ENCODE results near the gene BNC2. TPM values are rescaled to one million over a fixed set of nuclear protein-coding genes. Genes with fewer than 3 reads are reported as not detected.

BNC2 gene
- total RNA-seq, 4 donors from 2014 or later = 17.2 to 26.7 (median 20.1) TPM

DNA sequence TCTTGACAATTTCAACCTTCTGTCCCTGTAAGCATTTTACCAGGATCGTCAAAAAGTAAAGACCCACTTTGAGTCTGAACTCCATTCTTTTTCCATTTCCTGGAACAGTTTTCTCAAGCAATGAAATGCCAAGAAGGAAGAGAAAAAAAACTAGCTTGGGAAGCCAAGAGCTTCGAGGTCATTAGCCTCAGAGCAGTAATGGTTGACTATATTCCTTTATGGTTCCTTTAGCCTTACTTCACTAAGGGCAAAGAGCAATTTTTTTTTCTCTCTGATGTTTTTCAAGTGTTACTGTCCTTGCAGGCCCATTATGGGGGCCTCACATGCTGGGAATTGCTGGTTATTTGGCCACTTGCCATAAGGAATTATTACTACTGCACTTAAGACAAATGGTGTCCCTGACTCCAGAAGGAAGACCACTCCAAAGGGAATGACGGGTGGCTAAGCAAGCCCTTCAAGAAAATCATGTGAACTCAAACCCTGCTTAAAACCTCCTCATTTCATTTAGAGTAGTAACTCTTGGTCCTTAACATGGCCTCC lies 37.1 kb downstream of the BNC2 start:
- TF ChIP-seq, protein P1, sequence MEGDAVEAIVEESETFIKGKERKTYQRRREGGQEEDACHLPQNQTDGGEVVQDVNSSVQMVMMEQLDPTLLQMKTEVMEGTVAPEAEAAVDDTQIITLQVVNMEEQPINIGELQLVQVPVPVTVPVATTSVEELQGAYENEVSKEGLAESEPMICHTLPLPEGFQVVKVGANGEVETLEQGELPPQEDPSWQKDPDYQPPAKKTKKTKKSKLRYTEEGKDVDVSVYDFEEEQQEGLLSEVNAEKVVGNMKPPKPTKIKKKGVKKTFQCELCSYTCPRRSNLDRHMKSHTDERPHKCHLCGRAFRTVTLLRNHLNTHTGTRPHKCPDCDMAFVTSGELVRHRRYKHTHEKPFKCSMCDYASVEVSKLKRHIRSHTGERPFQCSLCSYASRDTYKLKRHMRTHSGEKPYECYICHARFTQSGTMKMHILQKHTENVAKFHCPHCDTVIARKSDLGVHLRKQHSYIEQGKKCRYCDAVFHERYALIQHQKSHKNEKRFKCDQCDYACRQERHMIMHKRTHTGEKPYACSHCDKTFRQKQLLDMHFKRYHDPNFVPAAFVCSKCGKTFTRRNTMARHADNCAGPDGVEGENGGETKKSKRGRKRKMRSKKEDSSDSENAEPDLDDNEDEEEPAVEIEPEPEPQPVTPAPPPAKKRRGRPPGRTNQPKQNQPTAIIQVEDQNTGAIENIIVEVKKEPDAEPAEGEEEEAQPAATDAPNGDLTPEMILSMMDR (IDR thresholded peaks at IDR 0.05; ENCODE audit: low read depth) = no peak

DNA sequence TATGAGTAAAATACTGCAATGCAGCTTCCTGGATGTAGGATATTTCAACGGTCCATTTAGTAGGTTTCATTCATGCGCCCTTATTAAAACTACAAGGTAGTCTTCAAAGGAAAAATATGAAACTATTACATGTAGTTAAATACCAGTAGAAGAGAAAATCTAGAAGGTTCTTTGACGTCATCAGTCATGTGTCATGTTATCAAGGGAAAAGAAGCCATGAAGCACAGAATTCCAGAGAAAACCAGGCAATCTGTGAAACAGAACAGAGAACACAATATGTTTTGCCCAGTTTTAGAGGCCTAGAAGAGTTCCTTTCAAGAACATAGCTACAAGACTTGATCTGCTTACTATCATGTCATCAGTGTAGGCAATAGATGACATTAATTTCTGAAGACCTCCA lies 38.4 kb downstream of the BNC2 start:
- TF ChIP-seq, protein P1 (IDR thresholded peaks at IDR 0.05; ENCODE audit: low read depth) = no peak

DNA sequence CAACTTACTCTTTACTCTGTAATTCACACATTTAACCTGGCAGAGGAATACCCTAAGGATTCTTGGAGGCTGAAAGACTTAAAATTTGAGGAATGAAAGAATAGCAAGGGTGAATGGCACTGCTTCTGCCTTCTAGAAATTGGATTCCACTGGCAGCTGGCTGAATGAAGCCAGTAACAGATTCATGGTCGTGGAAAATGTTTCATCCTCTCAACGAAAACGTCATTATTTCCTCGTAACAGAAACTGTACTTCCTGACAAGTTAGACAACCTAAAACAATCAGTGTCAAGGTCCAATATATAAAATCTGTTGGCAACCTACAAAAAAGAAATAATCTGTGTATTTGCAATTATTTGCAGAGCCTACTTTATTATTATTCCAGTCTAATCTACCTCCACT lies 39.7 kb downstream of the BNC2 start:
- TF ChIP-seq, protein P1 (IDR thresholded peaks at IDR 0.05; ENCODE audit: low read depth) = no peak

DNA sequence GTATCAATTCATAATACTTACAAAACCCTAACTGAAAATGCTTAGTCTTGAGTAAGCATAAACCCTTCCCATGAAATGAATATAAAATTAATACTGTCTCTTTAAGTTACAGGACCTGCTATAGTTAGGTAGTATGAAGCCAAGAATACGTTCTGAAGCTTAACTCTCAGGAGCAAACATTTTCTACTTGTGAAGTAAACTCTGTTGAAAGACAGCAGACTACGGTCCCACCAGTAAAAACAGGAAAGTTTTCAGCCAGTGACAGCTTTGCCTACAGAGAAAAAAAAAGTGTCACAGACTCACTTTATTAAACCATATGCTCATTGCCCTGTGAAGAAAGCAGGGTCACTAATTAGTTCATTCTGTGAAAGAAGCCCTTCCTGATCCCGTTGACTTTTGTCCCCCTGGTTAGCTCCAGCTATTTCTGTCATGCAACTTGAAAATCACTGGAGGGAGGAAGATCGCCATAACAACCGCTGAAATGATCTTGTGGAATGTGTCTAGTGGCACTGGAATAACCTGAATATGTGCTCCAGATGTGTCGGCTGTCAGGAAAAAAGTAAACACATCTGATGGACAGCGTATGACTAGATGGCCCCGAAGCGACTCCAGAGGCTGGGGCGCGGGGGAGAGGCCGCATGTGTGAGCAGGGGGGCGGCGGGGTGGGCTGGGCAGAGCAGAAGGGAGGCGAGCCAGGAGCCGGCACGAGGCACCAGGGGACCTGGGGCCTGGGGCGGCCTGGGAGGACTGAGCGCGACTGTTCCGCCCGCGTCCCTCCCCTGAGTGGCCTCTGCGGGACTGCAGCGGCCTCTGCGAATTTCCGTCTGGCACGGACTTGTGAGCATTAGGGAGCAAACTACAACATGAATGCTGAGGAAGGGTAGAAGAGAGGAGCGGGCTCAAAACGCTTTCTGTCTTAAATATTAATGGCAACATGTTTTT lies 41.9 kb downstream of the BNC2 start:
- TF ChIP-seq, protein P1 (IDR thresholded peaks at IDR 0.05; ENCODE audit: low read depth) = no peak

DNA sequence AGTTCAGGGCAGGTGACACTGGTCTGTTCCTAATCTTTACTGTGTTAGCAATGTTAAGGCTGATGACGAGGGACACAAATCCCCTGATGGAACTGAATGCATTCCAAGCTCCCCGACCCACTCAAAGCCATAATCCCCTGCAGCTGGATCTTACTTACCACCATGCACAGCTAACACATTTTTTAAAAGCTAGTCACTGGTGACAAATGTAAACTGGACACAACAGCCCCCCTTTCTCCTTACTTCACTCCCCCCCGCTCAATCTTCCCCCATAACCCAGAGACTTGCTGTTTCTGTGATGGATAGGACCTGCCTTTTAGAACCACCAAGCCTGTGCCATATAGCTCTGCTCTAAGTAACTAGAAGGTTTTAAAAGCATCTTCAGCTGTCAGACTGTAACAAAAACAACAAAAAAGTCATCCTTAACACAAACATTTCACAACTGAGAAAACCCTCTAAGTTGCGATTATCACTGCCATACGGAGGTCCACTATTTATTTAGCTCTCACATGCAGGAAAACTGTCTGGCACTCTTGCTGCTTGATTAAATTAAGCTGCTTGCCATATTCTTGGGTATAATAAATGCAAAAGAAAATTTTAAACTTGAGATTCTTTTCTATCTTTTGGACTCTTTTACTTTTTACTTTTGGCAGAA lies 44.4 kb downstream of the BNC2 start:
- TF ChIP-seq, protein P1 (IDR thresholded peaks at IDR 0.05; ENCODE audit: low read depth) = no peak

DNA sequence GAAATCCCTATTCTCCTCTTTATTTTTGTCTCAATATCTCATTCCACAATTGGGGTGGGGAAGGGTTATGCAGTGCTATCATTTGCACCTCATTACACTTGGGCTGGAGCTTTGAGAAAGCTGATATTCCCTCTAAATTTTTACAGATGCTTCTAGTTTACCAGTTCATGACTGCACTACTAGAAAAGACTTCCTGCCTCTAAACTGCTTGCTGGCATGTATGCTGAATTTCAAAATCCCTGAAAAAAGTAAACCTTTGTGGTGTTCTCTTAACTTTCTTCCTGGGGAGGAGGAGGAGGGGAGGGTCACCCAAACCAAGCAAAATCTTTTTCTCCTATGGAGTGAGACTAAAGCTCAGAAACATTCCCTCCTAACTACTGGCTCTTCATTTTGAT lies 45.1 kb downstream of the BNC2 start:
- TF ChIP-seq, protein P1 (IDR thresholded peaks at IDR 0.05; ENCODE audit: low read depth) = no peak

All from subcutaneous adipose tissue (tissue), 4 donors.